Measurements from ENCODE around the gene ADK.

DNA sequence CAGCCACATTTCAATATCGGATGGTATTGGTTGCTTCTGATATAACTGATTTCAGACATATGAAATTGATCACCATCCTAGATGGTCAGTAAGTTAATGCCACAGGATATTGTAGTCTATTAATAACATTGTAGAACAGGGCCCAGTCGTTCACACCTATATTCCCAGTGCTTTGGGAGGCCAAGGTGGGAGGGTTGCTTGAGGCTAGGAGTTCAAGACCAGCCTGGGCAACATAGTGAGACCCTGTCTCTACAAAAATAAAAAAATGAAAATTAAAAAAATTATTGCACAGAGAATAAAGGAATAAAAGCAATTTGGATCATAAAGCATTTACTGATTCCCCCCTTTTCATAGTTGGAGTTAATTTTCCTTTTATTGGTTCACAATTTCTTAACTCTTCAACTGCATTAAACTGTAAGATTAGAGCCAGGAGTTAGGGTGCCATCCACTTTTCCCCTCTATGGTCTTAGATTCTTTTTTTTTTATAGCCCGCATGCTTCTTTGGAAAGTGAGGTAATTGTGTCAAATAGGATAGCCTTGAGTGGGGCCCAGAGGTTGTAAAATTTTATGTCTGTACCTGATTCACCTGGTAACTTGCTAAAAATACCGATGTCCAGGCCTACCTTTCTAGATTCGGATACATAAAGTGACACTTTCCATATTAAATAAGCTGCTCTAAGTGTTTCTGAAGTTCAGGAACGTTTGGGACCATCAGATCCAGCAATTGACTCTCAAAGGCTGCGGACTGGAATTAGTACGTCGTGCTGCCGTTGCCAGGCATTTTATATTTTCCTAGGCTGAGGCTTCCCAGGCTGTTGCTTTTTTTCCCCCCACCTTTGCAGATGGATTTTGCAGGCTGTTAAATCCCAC, 24.7 kb downstream of the ADK start:
- TF ChIP-seq POLR2A (IDR thresholded peaks at IDR 0.05), result no peak
- no peak for TF ChIP-seq POLR2AphosphoS5 (IDR thresholded peaks at IDR 0.05)
- TF ChIP-seq, protein P1, sequence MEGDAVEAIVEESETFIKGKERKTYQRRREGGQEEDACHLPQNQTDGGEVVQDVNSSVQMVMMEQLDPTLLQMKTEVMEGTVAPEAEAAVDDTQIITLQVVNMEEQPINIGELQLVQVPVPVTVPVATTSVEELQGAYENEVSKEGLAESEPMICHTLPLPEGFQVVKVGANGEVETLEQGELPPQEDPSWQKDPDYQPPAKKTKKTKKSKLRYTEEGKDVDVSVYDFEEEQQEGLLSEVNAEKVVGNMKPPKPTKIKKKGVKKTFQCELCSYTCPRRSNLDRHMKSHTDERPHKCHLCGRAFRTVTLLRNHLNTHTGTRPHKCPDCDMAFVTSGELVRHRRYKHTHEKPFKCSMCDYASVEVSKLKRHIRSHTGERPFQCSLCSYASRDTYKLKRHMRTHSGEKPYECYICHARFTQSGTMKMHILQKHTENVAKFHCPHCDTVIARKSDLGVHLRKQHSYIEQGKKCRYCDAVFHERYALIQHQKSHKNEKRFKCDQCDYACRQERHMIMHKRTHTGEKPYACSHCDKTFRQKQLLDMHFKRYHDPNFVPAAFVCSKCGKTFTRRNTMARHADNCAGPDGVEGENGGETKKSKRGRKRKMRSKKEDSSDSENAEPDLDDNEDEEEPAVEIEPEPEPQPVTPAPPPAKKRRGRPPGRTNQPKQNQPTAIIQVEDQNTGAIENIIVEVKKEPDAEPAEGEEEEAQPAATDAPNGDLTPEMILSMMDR (IDR thresholded peaks at IDR 0.05), result no peak

All from breast epithelium (tissue), 3 donors.